Esophagus muscularis mucosa (tissue), 4 donors: Measurements from ENCODE around the gene SPINK2. TPM values are rescaled to one million over a fixed set of nuclear protein-coding genes. Genes with fewer than 3 reads are reported as not detected.

ENCODE experiments used
- DNase-seq: peaks from one replicate; pipeline ENCODE4 v3.0.0-alpha.2; 2017; ENCODE audit errors: extremely low spot score
- H3K27ac ChIP-seq, 4 donors: fragments of 200-600 bp; sonication (generic); replicated peaks in 1 of 4; 1 replicate in 3 of 4; 2 replicates in 1 of 4; pipeline ENCODE4 v1.5.1; 2016 to 2019; ENCODE audit warnings: mild to moderate bottlenecking in 1 of 4
- H3K27me3 ChIP-seq, 4 donors: fragments of 200-600 bp; sonication (generic); one replicate each; pipeline versions ENCODE4 v1.5.1 to v1.6.0; 2016 to 2019
- H3K36me3 ChIP-seq, 4 donors: fragments of 200-600 bp; sonication (generic); one replicate each; pipeline ENCODE4 v1.5.1; 2016 to 2019
- H3K4me1 ChIP-seq, 4 donors: fragments of 200-600 bp; sonication (generic); one replicate each; pipeline ENCODE4 v1.5.1; 2016 to 2019
- H3K4me3 ChIP-seq, 4 donors: fragments of 200-600 bp; sonication (generic); 1 replicate in 2 of 4; 2 replicates in 2 of 4; pipeline ENCODE4 v1.5.1; 2016 to 2019; ENCODE audit warnings: mild to moderate bottlenecking in 4 of 4, moderate library complexity in 1 of 4
- H3K9me3 ChIP-seq, 4 donors: fragments of 200-600 bp; sonication (generic); 1 replicate in 3 of 4; 2 replicates in 1 of 4; pipeline ENCODE4 v1.5.1; 2016 to 2019
- CTCF ChIP-seq, 3 experiments: fragments of 200-600 bp in 2 of 3; fragments of 450-650 bp in 1 of 3; sonication (generic) in 2 of 3; IDR thresholded peaks; one replicate each; pipeline ENCODE4 v1.5.1; 2017 to 2019; ENCODE audit warnings: antibody characterized with exemption in 3 of 3, mild to moderate bottlenecking in 2 of 3, moderate library complexity in 1 of 3
- EP300 ChIP-seq: sonication (generic); formaldehyde crosslinking; IDR thresholded peaks from one replicate; pipeline ENCODE4 v1.6.1; 2017; ENCODE audit warnings: antibody characterized with exemption
- POLR2A ChIP-seq: fragments of 450-650 bp; IDR thresholded peaks from one replicate; pipeline ENCODE4 v1.6.1; 2017; ENCODE audit warnings: antibody characterized with exemption, moderate library complexity, mild to moderate bottlenecking, low read depth
- POLR2AphosphoS5 ChIP-seq, 2 donors: sonication (generic); formaldehyde crosslinking; IDR thresholded peaks; one replicate each; pipeline ENCODE4 v1.6.1; 2017; ENCODE audit warnings: antibody characterized with exemption in 2 of 2
- WGBS: methylation state at CpG from one replicate; pipeline ENCODE4 v1.1.5; 2018; 5-methylcytosine and 5-hydroxymethylcytosine counted together
- intact Hi-C: fragments of 100-400 bp; cut with DNase I; formaldehyde crosslinking; loops from one replicate; pipeline ENCODE4 v1.15.1; 2023
- total RNA-seq, 4 donors: library from RNA; depleted of rRNA; stranded (reverse); fragments of >200 nt; gene quantifications; one replicate each; pipeline versions ENCODE4 v1.1.0 to v1.2.1, GENCODE V29; 2016

The SPINK2 gene
- total RNA-seq, 4 donors from 2014 or later = not detected

GRCh38 chr4:56786955-56787354, 34.5 kb downstream of the SPINK2 start:
- Histone ChIP-seq H3K9me3 (no peaks in the 10 kb centered on the region), H3K4me1 (peaks cover 0 to 14% (median 11%) of the 10 kb centered on the region in 4 donors), H3K27me3 (peaks cover 0 to 7% (median 0%) of the 10 kb centered on the region in 4 donors), H3K4me3 (no peak overlapping the region), H3K27ac (peak overlapping the region in 2 of 4 donors; percentile 4 to 65), H3K36me3 (no peaks in the 10 kb centered on the region)
- intact Hi-C loops = no loop called here
- TF ChIP-seq POLR2AphosphoS5 (IDR thresholded peaks at IDR 0.05) = no peak
- TF ChIP-seq EP300 = no peak
- no peak for TF ChIP-seq CTCF (IDR thresholded peaks at IDR 0.05)
- TF ChIP-seq POLR2A = no peak
- WGBS = 30% methylated on average over 9 of the region's 9 CpGs
- no peak for DNase-seq

GRCh38 chr4:56783986-56784385, 37.5 kb downstream of the SPINK2 start:
- Histone ChIP-seq H3K27me3 (peaks cover 0 to 7% (median 0%) of the 10 kb centered on the region in 4 donors), H3K27ac (no peak overlapping the region)
- intact Hi-C loops = no loop called here

GRCh38 chr4:56782019-56782418, 39.5 kb downstream of the SPINK2 start:
- intact Hi-C loops = no loop called here
- H3K27me3 ChIP-seq = peaks cover 0 to 7% (median 0%) of the 10 kb centered on the region in 4 donors
- H3K4me1 ChIP-seq = peaks cover 0 to 6% (median 5%) of the 10 kb centered on the region in 4 donors
- no peaks in the 10 kb centered on the region for H3K36me3 ChIP-seq
- H3K9me3 ChIP-seq = no peaks in the 10 kb centered on the region
- TF ChIP-seq POLR2AphosphoS5 (IDR thresholded peaks at IDR 0.05) (no peak), POLR2A (no peak), EP300 (no peak), CTCF (IDR thresholded peaks at IDR 0.05) (no peak)
- WGBS = 95% methylated on average over 8 of the region's 8 CpGs
- H3K27ac ChIP-seq = no peak overlapping the region
- no peak for DNase-seq
- H3K4me3 ChIP-seq = no peak overlapping the region

More at GRCh38 chr4:56783986-56784385, 37.5 kb downstream of the SPINK2 start:
- no peaks in the 10 kb centered on the region for H3K36me3 ChIP-seq
- no peak overlapping the region for H3K4me3 ChIP-seq
- 50% methylated on average over 5 of the region's 5 CpGs for WGBS
- peaks cover 0 to 14% (median 11%) of the 10 kb centered on the region in 4 donors for H3K4me1 ChIP-seq
- no peak for DNase-seq
- TF ChIP-seq EP300 = no peak
- TF ChIP-seq CTCF (IDR thresholded peaks at IDR 0.05) = no peak
- TF ChIP-seq POLR2AphosphoS5 (IDR thresholded peaks at IDR 0.05) = no peak
- no peak for TF ChIP-seq POLR2A
- no peaks in the 10 kb centered on the region for H3K9me3 ChIP-seq

- Histone ChIP-seq H3K9me3 (no peaks in the 10 kb centered on the region), H3K27me3 (no peaks in the 10 kb centered on the region), H3K4me1 (no peaks in the 10 kb centered on the region), H3K27ac (no peak overlapping the region), H3K4me3 (no peak overlapping the region), H3K36me3 (no peaks in the 10 kb centered on the region)
- WGBS = 100% methylated on average over 1 of the region's 1 CpG
- TF ChIP-seq POLR2AphosphoS5 (IDR thresholded peaks at IDR 0.05) (no peak), CTCF (IDR thresholded peaks at IDR 0.05) (no peak), EP300 (no peak), POLR2A (no peak)
- intact Hi-C loops = no loop called here
- no peak for DNase-seq
These were observed 48.2 kb downstream of the SPINK2 start for GRCh38 chr4:56773346-56773745.

- Histone ChIP-seq H3K4me1 (no peaks in the 10 kb centered on the region), H3K4me3 (no peak overlapping the region), H3K27ac (no peak overlapping the region), H3K9me3 (no peaks in the 10 kb centered on the region), H3K27me3 (no peaks in the 10 kb centered on the region), H3K36me3 (no peaks in the 10 kb centered on the region)
- DNase-seq = no peak
- 85% methylated on average over 2 of the region's 2 CpGs for WGBS
- intact Hi-C loops = no loop called here
- TF ChIP-seq POLR2AphosphoS5 (IDR thresholded peaks at IDR 0.05) (no peak), POLR2A (no peak), EP300 (no peak), CTCF (IDR thresholded peaks at IDR 0.05) (no peak)
These were observed 49.4 kb downstream of the SPINK2 start for GRCh38 chr4:56772134-56772533.
